Endothelial cell of umbilical vein (primary cell): ENCODE results near the gene MC3R. TPM values are rescaled to one million over a fixed set of nuclear protein-coding genes. Genes with fewer than 3 reads are reported as not detected.

Experiments
- BruUV-seq: library from RNA; stranded (reverse); fragments of 400-500 nt; replicated peaks from 2 replicates; lab custom pipeline; 2021; lab: Mats Ljungman, UMichigan
- CTCF ChIA-PET: fragments of 300-600, 350-600 bp; sonication (Branson Sonifier 250); formaldehyde crosslinking; loops from one replicate; lab custom pipeline; 2021; ENCODE audit warnings: antibody characterized with exemption, inconsistent platforms; lab: Charles Lee
- POLR2A ChIA-PET: fragments of 300-600, 350-600 bp; sonication (Branson Sonifier 250); formaldehyde crosslinking; loops from one replicate; lab custom pipeline; 2021; ENCODE audit warnings: antibody characterized with exemption, inconsistent platforms; lab: Charles Lee
- DNase-seq: peaks from one replicate; pipeline ENCODE4 v3.0.0-alpha.2; 2011; ENCODE audit warnings: low read depth, low spot score
- FAIRE-seq: peaks from 2 replicates; lab custom pipeline; 2011; peaks lifted over from hg19 to GRCh38; lab: Jason Lieb, UNC
- H2AFZ ChIP-seq: 2 replicates; pipeline ENCODE4 v1.6.0; 2012; ENCODE audit warnings: low read depth, low read length, control low read depth, inconsistent platforms
- H3K27ac ChIP-seq: 2 replicates; pipeline ENCODE4 v1.5.1; 2011; ENCODE audit warnings: low read depth, mild to moderate bottlenecking, control low read depth, low read length, moderate library complexity; ENCODE audit not compliant: insufficient read depth
- H3K27me3 ChIP-seq, 2 experiments: 2 replicates each; pipeline versions ENCODE4 v1.6.0 to v1.6.1; 2011; ENCODE audit warnings: low read length in 2 of 2, mixed read lengths in 1 of 2; ENCODE audit not compliant: control insufficient read depth in 2 of 2, insufficient read depth in 2 of 2
- H3K36me3 ChIP-seq, 2 experiments: 2 replicates in 1 of 2; 3 replicates in 1 of 2; pipeline ENCODE4 v1.5.1; 2011; ENCODE audit warnings: low read length in 2 of 2, mild to moderate bottlenecking in 1 of 2, moderate library complexity in 1 of 2; ENCODE audit not compliant: control insufficient read depth in 2 of 2, insufficient read depth in 2 of 2; ENCODE audit errors: extremely low read depth in 1 of 2
- H3K4me1 ChIP-seq: 3 replicates; pipeline ENCODE4 v1.5.1; 2011; ENCODE audit warnings: mild to moderate bottlenecking, low read length; ENCODE audit not compliant: control insufficient read depth, insufficient read depth; ENCODE audit errors: extremely low read depth
- H3K4me2 ChIP-seq: 2 replicates; pipeline ENCODE4 v1.6.1; 2011; ENCODE audit warnings: low read length, control low read depth, mixed read lengths; ENCODE audit not compliant: insufficient read depth
- H3K4me3 ChIP-seq, 3 experiments: fragments of 200-600 bp in 1 of 3; sonication (generic), shearing (Covaris generic) in 1 of 3; replicated peaks in 1 of 3; 2 replicates each; pipeline ENCODE4 v1.5.1; 2011 to 2016; ENCODE audit warnings: control low read depth in 3 of 3, low read length in 3 of 3, mild to moderate bottlenecking in 2 of 3, inconsistent platforms in 1 of 3, low read depth in 1 of 3, moderate library complexity in 1 of 3; ENCODE audit not compliant: insufficient read depth in 1 of 3
- H3K79me2 ChIP-seq: 2 replicates; pipeline ENCODE4 v1.6.0; 2012; ENCODE audit warnings: low read length, inconsistent platforms; ENCODE audit not compliant: control insufficient read depth, insufficient read depth
- H3K9ac ChIP-seq: replicated peaks from 2 replicates; pipeline ENCODE3; 2011; ENCODE audit warnings: low read length, control low read depth; ENCODE audit not compliant: insufficient read depth; ENCODE audit errors: extremely low read depth
- H3K9me1 ChIP-seq: replicated peaks from 3 replicates; pipeline ENCODE4 v1.6.0; 2011; ENCODE audit warnings: mild to moderate bottlenecking, low read length; ENCODE audit not compliant: control insufficient read depth, insufficient read depth; ENCODE audit errors: extremely low read depth
- H3K9me3 ChIP-seq: replicated peaks from 2 replicates; pipeline ENCODE4 v1.5.1; 2012; ENCODE audit warnings: low read length, inconsistent platforms; ENCODE audit not compliant: control insufficient read depth, insufficient read depth
- H4K20me1 ChIP-seq: replicated peaks from 2 replicates; pipeline ENCODE3; 2011; ENCODE audit warnings: mild to moderate bottlenecking, low read length; ENCODE audit not compliant: control insufficient read depth, insufficient read depth; ENCODE audit errors: extremely low read depth
- JUN ChIP-seq: IDR thresholded peaks from 2 replicates; pipeline ENCODE4 v1.6.1; 2011; ENCODE audit warnings: borderline replicate concordance, low read depth; ENCODE audit not compliant: insufficient read length, insufficient read depth
- MYC ChIP-seq: IDR thresholded peaks from one replicate; pipeline ENCODE4 v1.6.1; 2011; ENCODE audit warnings: mild to moderate bottlenecking, low read depth, low read length
- POLR2AphosphoS5 ChIP-seq: IDR thresholded peaks from 2 replicates; pipeline ENCODE4 v1.6.1; 2012; ENCODE audit warnings: low read depth, mild to moderate bottlenecking, control low read depth, low read length, moderate library complexity; ENCODE audit not compliant: insufficient read depth
- dilution Hi-C: fragments of 300-500 bp; cut with MboI; formaldehyde crosslinking; loops from one replicate; pipeline ENCODE4 v1.15.0; 2019; ENCODE audit warnings: low sequenced_read_pairs; ENCODE audit not compliant: extremely low pct_ligation_motif_present
- intact Hi-C: fragments of 100-400 bp; cut with micrococcal nuclease; formaldehyde crosslinking; loops from one replicate; pipeline ENCODE4 v1.10.0; 2022
- polyA plus RNA-seq, 4 experiments: library from polyadenylated mRNA; depleted of rRNA in 3 of 4; stranded (reverse) in 3 of 4; unstranded in 1 of 4; fragments of >200 nt; gene quantifications; 2 replicates each; pipeline versions ENCODE4 v1.2.1 to v1.2.3, GENCODE V29; 2011 to 2012; ENCODE audit warnings: missing spikeins in 1 of 4
- total RNA-seq: library from RNA; stranded (reverse); gene quantifications from 2 replicates; pipeline ENCODE4 v1.2.3, GENCODE V29; 2021
- TF ChIP-seq, protein P1 (sequence below): IDR thresholded peaks from 2 replicates; pipeline ENCODE4 v1.6.1; 2011; ENCODE audit not compliant: insufficient read depth, insufficient read length

The MC3R gene
- total and polyA plus RNA-seq, 2 donors (not counting 3 experiments of a cell fraction or from before 2014, with no cell fraction given), result not detected

- BruUV-seq, result no TSS peak
- DNase-seq (no peak), FAIRE-seq (no peak)
- ChIA-PET CTCF (no interaction called here), POLR2A (no interaction called here)
- no peak overlapping the region for H3K9ac ChIP-seq
- H3K27me3 ChIP-seq, result no peaks in the 10 kb centered on the region
- no peaks in the 10 kb centered on the region for H3K79me2 ChIP-seq
- H3K4me1 ChIP-seq, result no peaks in the 10 kb centered on the region
- no peaks in the 10 kb centered on the region for H4K20me1 ChIP-seq
- H3K27ac ChIP-seq, result no peak overlapping the region
- no peak overlapping the region for H2AFZ ChIP-seq
- H3K4me2 ChIP-seq, result no peak overlapping the region
- H3K9me1 ChIP-seq, result no peaks in the 10 kb centered on the region
- no peak for TF ChIP-seq JUN
- TF ChIP-seq MYC, result no peak
- TF ChIP-seq, protein P1, sequence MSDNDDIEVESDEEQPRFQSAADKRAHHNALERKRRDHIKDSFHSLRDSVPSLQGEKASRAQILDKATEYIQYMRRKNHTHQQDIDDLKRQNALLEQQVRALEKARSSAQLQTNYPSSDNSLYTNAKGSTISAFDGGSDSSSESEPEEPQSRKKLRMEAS, result no peak
- H3K36me3 ChIP-seq, result no peaks in the 10 kb centered on the region
- peaks cover 9% of the 10 kb centered on the region for H3K9me3 ChIP-seq
- dilution Hi-C loops (no loop called here), intact Hi-C loops (no loop called here)
- no peak overlapping the region for H3K4me3 ChIP-seq
Observed at GRCh38 chr20:56204206-56204605, 44.3 kb upstream of the MC3R start.

DNA sequence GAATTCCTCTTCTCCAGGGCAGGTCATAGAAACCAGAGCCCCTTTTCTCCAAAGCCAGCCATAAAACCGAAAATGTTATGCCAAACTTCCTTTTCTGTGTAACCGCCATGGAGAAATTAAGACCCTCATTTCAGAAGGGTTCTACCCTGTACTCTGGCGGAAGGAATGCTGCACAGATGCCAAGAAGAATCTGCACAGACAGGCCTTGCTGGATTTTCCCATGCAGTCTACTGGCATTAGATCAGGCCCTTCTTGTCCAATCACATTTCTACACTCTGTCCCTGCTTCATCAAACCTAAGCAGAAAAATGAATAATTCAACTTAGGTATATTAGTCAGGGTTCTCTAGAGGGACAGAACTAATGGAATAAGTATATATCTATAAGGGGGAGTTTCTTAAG lies 43.2 kb upstream of the MC3R start:
- Histone ChIP-seq H3K4me2 (no peak overlapping the region), H3K27me3 (no peaks in the 10 kb centered on the region), H3K4me1 (no peaks in the 10 kb centered on the region), H3K9me3 (peaks cover 9% of the 10 kb centered on the region), H3K9ac (no peak overlapping the region), H3K4me3 (no peak overlapping the region), H3K27ac (no peak overlapping the region), H3K9me1 (no peaks in the 10 kb centered on the region), H3K36me3 (no peaks in the 10 kb centered on the region), H4K20me1 (no peaks in the 10 kb centered on the region), H3K79me2 (no peaks in the 10 kb centered on the region), H2AFZ (no peak overlapping the region)
- ChIA-PET POLR2A (no interaction called here), CTCF (no interaction called here)
- FAIRE-seq, result no peak
- intact Hi-C loops (no loop called here), dilution Hi-C loops (no loop called here)
- TF ChIP-seq POLR2AphosphoS5, result no peak
- DNase-seq, result no peak
- no TSS peak for BruUV-seq
